Astrocyte (in vitro differentiated cells and primary cell): ENCODE results near the gene IQGAP2.

ENCODE experiments used
- EZH2 ChIP-seq: IDR thresholded peaks from 2 replicates; pipeline ENCODE4 v1.6.1; 2012; ENCODE audit warnings: mild to moderate bottlenecking, low read length, inconsistent platforms; ENCODE audit not compliant: insufficient read depth
- TF ChIP-seq, protein P1 (sequence below): IDR thresholded peaks from 2 replicates; pipeline ENCODE4 v1.5.1; 2011; ENCODE audit warnings: low read depth, mild to moderate bottlenecking, inconsistent platforms, low read length, moderate library complexity; ENCODE audit not compliant: insufficient read depth

DNA sequence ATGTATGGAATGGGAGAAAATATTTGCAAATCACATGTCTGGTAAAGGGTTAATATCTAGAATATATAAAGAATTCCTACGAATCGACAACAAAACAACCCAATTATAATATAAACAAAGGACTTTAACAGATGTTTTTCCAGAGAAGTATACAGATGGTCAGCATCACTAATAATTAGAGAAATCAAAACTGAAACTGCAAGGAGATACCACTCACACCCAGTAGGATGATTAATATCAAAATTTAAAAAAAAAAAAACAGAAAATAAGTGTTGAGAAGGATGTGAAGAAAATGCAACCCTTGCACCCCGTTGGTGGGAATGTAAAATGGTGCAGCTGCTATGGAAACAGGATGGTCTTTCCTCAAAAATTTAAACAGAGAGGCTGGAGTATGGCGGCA lies 278.2 kb downstream of the IQGAP2 start:
- TF ChIP-seq, protein P1, sequence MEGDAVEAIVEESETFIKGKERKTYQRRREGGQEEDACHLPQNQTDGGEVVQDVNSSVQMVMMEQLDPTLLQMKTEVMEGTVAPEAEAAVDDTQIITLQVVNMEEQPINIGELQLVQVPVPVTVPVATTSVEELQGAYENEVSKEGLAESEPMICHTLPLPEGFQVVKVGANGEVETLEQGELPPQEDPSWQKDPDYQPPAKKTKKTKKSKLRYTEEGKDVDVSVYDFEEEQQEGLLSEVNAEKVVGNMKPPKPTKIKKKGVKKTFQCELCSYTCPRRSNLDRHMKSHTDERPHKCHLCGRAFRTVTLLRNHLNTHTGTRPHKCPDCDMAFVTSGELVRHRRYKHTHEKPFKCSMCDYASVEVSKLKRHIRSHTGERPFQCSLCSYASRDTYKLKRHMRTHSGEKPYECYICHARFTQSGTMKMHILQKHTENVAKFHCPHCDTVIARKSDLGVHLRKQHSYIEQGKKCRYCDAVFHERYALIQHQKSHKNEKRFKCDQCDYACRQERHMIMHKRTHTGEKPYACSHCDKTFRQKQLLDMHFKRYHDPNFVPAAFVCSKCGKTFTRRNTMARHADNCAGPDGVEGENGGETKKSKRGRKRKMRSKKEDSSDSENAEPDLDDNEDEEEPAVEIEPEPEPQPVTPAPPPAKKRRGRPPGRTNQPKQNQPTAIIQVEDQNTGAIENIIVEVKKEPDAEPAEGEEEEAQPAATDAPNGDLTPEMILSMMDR, result no peak
- no peak for TF ChIP-seq EZH2
